Choroid plexus epithelial cell (primary cell): Measurements from ENCODE around the gene CDCA4.

ENCODE experiments used
- DNase-seq: peaks from one replicate; pipeline ENCODE4 v3.0.0-alpha.2; 2010; ENCODE audit warnings: low read depth
- H3K4me3 ChIP-seq: 2 replicates; pipeline ENCODE4 v1.5.1; 2011; ENCODE audit warnings: low read depth, mild to moderate bottlenecking, control low read depth, low read length, moderate library complexity
- CTCF ChIP-seq: conservative IDR thresholded peaks from 2 replicates; pipeline ENCODE4 v1.5.1; 2011; ENCODE audit warnings: low read depth, mild to moderate bottlenecking, control low read depth, inconsistent platforms, low read length, moderate library complexity

Gene CDCA4

GRCh38 chr14:104970231-104971068 is 50.4 kb downstream of the CDCA4 start:
- no peak overlapping the region for H3K4me3 ChIP-seq
- DNase-seq = peak; percentile 89
- TF ChIP-seq CTCF = no peak

GRCh38 chr14:104969741-104970230 is 51.1 kb downstream of the CDCA4 start:
- no peak overlapping the region for H3K4me3 ChIP-seq
- DNase-seq = no peak
- no peak for TF ChIP-seq CTCF

- H3K4me3 ChIP-seq = peak overlapping the region; percentile 17
- TF ChIP-seq CTCF = no peak
- DNase-seq = peak; percentile 37
These were observed 52.1 kb downstream of the CDCA4 start for GRCh38 chr14:104968541-104969401.

GRCh38 chr14:104968153-104968527 is 52.7 kb downstream of the CDCA4 start:
- peak; percentile 76 for DNase-seq
- TF ChIP-seq CTCF = no peak
- peak overlapping the region; percentile 37 for H3K4me3 ChIP-seq

- peak; percentile 40 for DNase-seq
- TF ChIP-seq CTCF = no peak
- H3K4me3 ChIP-seq = peak overlapping the region; percentile 37
These were observed 53.3 kb downstream of the CDCA4 start for GRCh38 chr14:104967386-104968152.

- H3K4me3 ChIP-seq = no peak overlapping the region
- no peak for TF ChIP-seq CTCF
These were observed 53.9 kb downstream of the CDCA4 start for GRCh38 chr14:104966981-104967385.

More at GRCh38 chr14:104966981-104967385, 53.9 kb downstream of the CDCA4 start:
- DNase-seq = no peak
